Subcutaneous abdominal adipose tissue (tissue), 5 donors: ENCODE results near the gene ARFGAP1.
A peak's percentile ranks its signal among the peaks of the same experiment; 100 is the strongest.

ENCODE experiments used
- H3K27ac ChIP-seq: one replicate; pipeline ENCODE4 v1.7.0; 2013; ENCODE audit warnings: low read depth, mild to moderate bottlenecking, inconsistent platforms, low read length, moderate library complexity
- H3K27me3 ChIP-seq, 5 donors: one replicate each; pipeline ENCODE4 v1.7.0; 2013; ENCODE audit warnings: low read length in 5 of 5, inconsistent platforms in 1 of 5; ENCODE audit not compliant: control insufficient read depth in 5 of 5, insufficient read depth in 4 of 5
- H3K36me3 ChIP-seq, 5 donors: one replicate each; pipeline ENCODE4 v1.7.0; 2013; ENCODE audit warnings: low read length in 5 of 5; ENCODE audit not compliant: control insufficient read depth in 5 of 5, insufficient read depth in 5 of 5
- H3K4me1 ChIP-seq, 5 donors: one replicate each; pipeline ENCODE4 v1.7.0; 2013; ENCODE audit warnings: low read length in 5 of 5, mild to moderate bottlenecking in 3 of 5, moderate library complexity in 1 of 5; ENCODE audit not compliant: control insufficient read depth in 5 of 5, insufficient read depth in 5 of 5
- H3K4me3 ChIP-seq, 5 donors: one replicate each; pipeline ENCODE4 v1.7.0; 2013; ENCODE audit warnings: low read length in 5 of 5, low read depth in 1 of 5
- H3K9ac ChIP-seq, 5 donors: one replicate each; pipeline ENCODE4 v1.7.0; 2013; ENCODE audit warnings: low read length in 5 of 5, mild to moderate bottlenecking in 4 of 5, moderate library complexity in 3 of 5
- H3K9me3 ChIP-seq, 5 donors: one replicate each; pipeline ENCODE4 v1.7.0; 2013; ENCODE audit warnings: low read length in 5 of 5; ENCODE audit not compliant: control insufficient read depth in 5 of 5
- donor health status: healthy.
- donor health status: healthy.
- donor health status: healthy.
- donor health status: healthy.
- donor health status: healthy.

Gene ARFGAP1

GRCh38 chr20:63232235-63233060, 40.2 kb upstream of the ARFGAP1 start:
- Histone ChIP-seq H3K36me3 (no peaks in the 10 kb centered on the region), H3K27me3 (peaks cover 25 to 61% (median 36%) of the 10 kb centered on the region in 5 donors), H3K4me3 (no peak overlapping the region), H3K27ac (no peak overlapping the region), H3K4me1 (peaks cover 4 to 28% (median 15%) of the 10 kb centered on the region in 5 donors), H3K9me3 (no peaks in the 10 kb centered on the region), H3K9ac (peak overlapping the region in 1 of 5 donors; percentile 43)

- peaks cover 25 to 59% (median 37%) of the 10 kb centered on the region in 5 donors for H3K27me3 ChIP-seq
- no peak overlapping the region for H3K27ac ChIP-seq
- no peaks in the 10 kb centered on the region for H3K9me3 ChIP-seq
- no peak overlapping the region for H3K4me3 ChIP-seq
- peaks cover 4 to 28% (median 15%) of the 10 kb centered on the region in 5 donors for H3K4me1 ChIP-seq
- H3K36me3 ChIP-seq = no peaks in the 10 kb centered on the region
- H3K9ac ChIP-seq = no peak overlapping the region
These were observed 39.6 kb upstream of the ARFGAP1 start for GRCh38 chr20:63233061-63233344.

GRCh38 chr20:63233924-63234323, 38.7 kb upstream of the ARFGAP1 start:
- Histone ChIP-seq H3K4me3 (no peak overlapping the region), H3K9ac (no peak overlapping the region), H3K9me3 (no peaks in the 10 kb centered on the region), H3K36me3 (no peaks in the 10 kb centered on the region), H3K27me3 (peaks cover 17 to 53% (median 34%) of the 10 kb centered on the region in 5 donors), H3K27ac (no peak overlapping the region), H3K4me1 (peaks cover 4 to 28% (median 15%) of the 10 kb centered on the region in 5 donors)

GRCh38 chr20:63234693-63235398, 37.8 kb upstream of the ARFGAP1 start:
- Histone ChIP-seq H3K4me1 (peaks cover 4 to 28% (median 15%) of the 10 kb centered on the region in 5 donors), H3K4me3 (no peak overlapping the region), H3K27ac (no peak overlapping the region), H3K27me3 (peaks cover 10 to 46% (median 30%) of the 10 kb centered on the region in 5 donors), H3K9ac (no peak overlapping the region), H3K9me3 (no peaks in the 10 kb centered on the region), H3K36me3 (no peaks in the 10 kb centered on the region)

GRCh38 chr20:63235399-63235983, 37.1 kb upstream of the ARFGAP1 start, which contains the start of gene BIRC7:
Gene BIRC7, plus strand, starts transcription at chr20:63235905. Its CDS starts 192 bp downstream, at chr20:63236097.
- Histone ChIP-seq H3K36me3 (no peaks in the 10 kb centered on the region), H3K9me3 (no peaks in the 10 kb centered on the region), H3K4me3 (no peak within 1 kb of the TSS), H3K9ac (no peak within 1 kb of the TSS), H3K27me3 (peaks cover 10 to 39% (median 25%) of the 10 kb centered on the region in 5 donors), H3K27ac (no peak within 1 kb of the TSS), H3K4me1 (peaks cover 4 to 27% (median 15%) of the 10 kb centered on the region in 5 donors)

- peaks cover 6 to 32% (median 21%) of the 10 kb centered on the region in 5 donors for H3K27me3 ChIP-seq
- no peaks in the 10 kb centered on the region for H3K9me3 ChIP-seq
- peaks cover 4 to 21% (median 14%) of the 10 kb centered on the region in 5 donors for H3K4me1 ChIP-seq
- no peak overlapping the region for H3K4me3 ChIP-seq
- no peak overlapping the region for H3K9ac ChIP-seq
- no peak overlapping the region for H3K27ac ChIP-seq
- no peaks in the 10 kb centered on the region for H3K36me3 ChIP-seq
These were observed 36.3 kb upstream of the ARFGAP1 start for GRCh38 chr20:63236116-63236837.

GRCh38 chr20:63238031-63238430, 34.6 kb upstream of the ARFGAP1 start:
- no peak overlapping the region for H3K4me3 ChIP-seq
- H3K9ac ChIP-seq = no peak overlapping the region
- H3K27me3 ChIP-seq = peaks cover 11 to 31% (median 17%) of the 10 kb centered on the region in 5 donors
- peaks cover 0 to 7% (median 1%) of the 10 kb centered on the region in 5 donors for H3K4me1 ChIP-seq
- H3K9me3 ChIP-seq = no peaks in the 10 kb centered on the region
- H3K27ac ChIP-seq = no peak overlapping the region
- H3K36me3 ChIP-seq = no peaks in the 10 kb centered on the region

GRCh38 chr20:63238514-63239125, 34.0 kb upstream of the ARFGAP1 start:
- Histone ChIP-seq H3K9ac (no peak overlapping the region), H3K27ac (no peak overlapping the region), H3K4me1 (peaks cover 0 to 7% (median 0%) of the 10 kb centered on the region in 5 donors), H3K4me3 (no peak overlapping the region), H3K36me3 (no peaks in the 10 kb centered on the region), H3K9me3 (no peaks in the 10 kb centered on the region), H3K27me3 (peaks cover 14 to 32% (median 18%) of the 10 kb centered on the region in 5 donors)

- Histone ChIP-seq H3K36me3 (no peaks in the 10 kb centered on the region), H3K4me1 (peaks cover 0 to 7% (median 0%) of the 10 kb centered on the region in 5 donors), H3K9me3 (no peaks in the 10 kb centered on the region), H3K27me3 (peaks cover 16 to 35% (median 18%) of the 10 kb centered on the region in 5 donors), H3K4me3 (no peak overlapping the region), H3K9ac (no peak overlapping the region), H3K27ac (no peak overlapping the region)
These were observed 33.2 kb upstream of the ARFGAP1 start for GRCh38 chr20:63239431-63239830.
